IMR-90 (cell line): Measurements from ENCODE around the gene DRAXIN. TPM values are rescaled to one million over a fixed set of nuclear protein-coding genes. Genes with fewer than 3 reads are reported as not detected.

ENCODE experiments used
- ATAC-seq: fragments of 200-7000 bp; cut with Tn5 transposase; 2 replicates; pipeline ENCODE4 v1.9.1; 2020; ENCODE audit warnings: low read depth, mild to moderate bottlenecking, moderate library complexity
- BruUV-seq: library from RNA; stranded (reverse); fragments of 400-500 nt; replicated peaks from 2 replicates; lab custom pipeline; 2021; lab: Mats Ljungman, UMichigan
- CTCF ChIA-PET: fragments of 300-600 bp; formaldehyde crosslinking; extraction: SDS; loops from one replicate; lab custom pipeline; 2021; ENCODE audit warnings: antibody characterized with exemption; lab: Yijun Ruan, JAX
- POLR2A ChIA-PET: fragments of 300-600 bp; sonication (Branson Sonifier 250); formaldehyde crosslinking; loops from one replicate; lab custom pipeline; 2022; ENCODE audit warnings: antibody characterized with exemption; ENCODE audit not compliant: unreplicated experiment; lab: Charles Lee
- DNase-seq: peaks from one replicate; pipeline ENCODE4 v3.0.0; 2013
- H2AFZ ChIP-seq: replicated peaks from 2 replicates; pipeline ENCODE3; 2013; ENCODE audit warnings: low read length, mild to moderate bottlenecking; ENCODE audit not compliant: poor library complexity
- H2AK5ac ChIP-seq: 2 replicates; pipeline ENCODE4 v1.6.1; 2013; ENCODE audit warnings: low read depth, low read length, inconsistent platforms
- H2AK9ac ChIP-seq: replicated peaks from 2 replicates; pipeline ENCODE3; 2013; ENCODE audit warnings: mild to moderate bottlenecking, low read depth, low read length, moderate library complexity; ENCODE audit not compliant: poor library complexity
- H2BK120ac ChIP-seq: 2 replicates; pipeline ENCODE4 v1.6.1; 2013; ENCODE audit warnings: low read depth, low read length, inconsistent platforms
- H2BK15ac ChIP-seq: 3 replicates; pipeline ENCODE4 v1.6.1; 2013; ENCODE audit warnings: low read depth, low read length, inconsistent platforms
- H2BK20ac ChIP-seq: 2 replicates; pipeline ENCODE4 v1.6.1; 2013; ENCODE audit warnings: low read depth, mild to moderate bottlenecking, inconsistent platforms, low read length, moderate library complexity
- H2BK5ac ChIP-seq: 2 replicates; pipeline ENCODE4 v1.6.1; 2013; ENCODE audit warnings: mild to moderate bottlenecking, low read depth, low read length, inconsistent platforms; ENCODE audit not compliant: poor library complexity, severe bottlenecking
- H3K14ac ChIP-seq: replicated peaks from 2 replicates; pipeline ENCODE4 v1.6.1; 2013; ENCODE audit warnings: low read depth, low read length, inconsistent platforms
- H3K18ac ChIP-seq: 2 replicates; pipeline ENCODE4 v1.6.1; 2013; ENCODE audit warnings: low read depth, low read length, control low read depth
- H3K23ac ChIP-seq: 2 replicates; pipeline ENCODE4 v1.6.1; 2013; ENCODE audit warnings: low read depth, low read length, inconsistent platforms
- H3K27ac ChIP-seq: 2 replicates; pipeline ENCODE4 v1.5.1; 2013; ENCODE audit warnings: mild to moderate bottlenecking, control low read depth, low read length; ENCODE audit not compliant: insufficient read depth
- H3K27me3 ChIP-seq: 2 replicates; pipeline ENCODE4 v1.6.1; 2013; ENCODE audit warnings: low read length; ENCODE audit not compliant: control insufficient read depth, insufficient read depth
- H3K36me3 ChIP-seq: 2 replicates; pipeline ENCODE4 v1.6.1; 2013; ENCODE audit warnings: low read length, mixed read lengths; ENCODE audit not compliant: control insufficient read depth, insufficient read depth
- H3K4ac ChIP-seq: 2 replicates; pipeline ENCODE4 v1.6.1; 2013; ENCODE audit warnings: low read depth, low read length, inconsistent platforms
- H3K4me1 ChIP-seq: 2 replicates; pipeline ENCODE4 v1.6.1; 2013; ENCODE audit warnings: low read length, mixed read lengths; ENCODE audit not compliant: control insufficient read depth, insufficient read depth
- H3K4me2 ChIP-seq: 2 replicates; pipeline ENCODE4 v1.6.1; 2013; ENCODE audit warnings: low read depth, mild to moderate bottlenecking, control low read depth, low read length, moderate library complexity
- H3K4me3 ChIP-seq: 2 replicates; pipeline ENCODE4 v1.5.1; 2013; ENCODE audit warnings: low read depth, mild to moderate bottlenecking, control low read depth, low read length, moderate library complexity; ENCODE audit not compliant: insufficient read depth
- H3K56ac ChIP-seq: 2 replicates; pipeline ENCODE4 v1.6.1; 2013; ENCODE audit warnings: low read length, inconsistent platforms; ENCODE audit not compliant: insufficient read depth; ENCODE audit errors: extremely low read depth
- H3K79me1 ChIP-seq, 2 experiments: 2 replicates each; pipeline ENCODE4 v1.6.1; 2013; ENCODE audit warnings: low read length in 2 of 2, inconsistent platforms in 1 of 2, low read depth in 1 of 2
- H3K9ac ChIP-seq: 2 replicates; pipeline ENCODE4 v1.6.1; 2013; ENCODE audit warnings: low read depth, low read length, control low read depth
- H3K9me1 ChIP-seq: 2 replicates; pipeline ENCODE4 v1.6.1; 2013; ENCODE audit warnings: low read length, inconsistent platforms; ENCODE audit not compliant: insufficient read depth
- H3K9me3 ChIP-seq: 2 replicates; pipeline ENCODE4 v1.6.1; 2013; ENCODE audit warnings: low read length; ENCODE audit not compliant: control insufficient read depth, insufficient read depth
- H4K20me1 ChIP-seq: 2 replicates; pipeline ENCODE4 v1.6.1; 2013; ENCODE audit warnings: low read length, inconsistent platforms; ENCODE audit not compliant: insufficient read depth
- H4K5ac ChIP-seq: 2 replicates; pipeline ENCODE4 v1.6.1; 2013; ENCODE audit warnings: mild to moderate bottlenecking, low read depth, low read length, control low read depth
- H4K8ac ChIP-seq, 2 experiments: 2 replicates each; pipeline ENCODE4 v1.6.1; 2013; ENCODE audit warnings: low read depth in 2 of 2, low read length in 2 of 2, control low read depth in 1 of 2, inconsistent platforms in 1 of 2
- H4K91ac ChIP-seq: 2 replicates; pipeline ENCODE4 v1.6.1; 2013; ENCODE audit warnings: low read depth, low read length, inconsistent platforms; ENCODE audit not compliant: insufficient read depth
- BHLHE40 ChIP-seq: fragments of 150-350 bp; IDR thresholded peaks from 2 replicates; pipeline ENCODE4 v1.6.1; 2016; ENCODE audit warnings: mild to moderate bottlenecking, low read depth, low read length
- CEBPB ChIP-seq: IDR thresholded peaks from 2 replicates; pipeline ENCODE4 v1.6.1; 2012; ENCODE audit warnings: low read depth, low read length, improper control_type of control experiment
- CHD1 ChIP-seq: IDR thresholded peaks from 2 replicates; pipeline ENCODE4 v1.6.1; 2012; ENCODE audit warnings: low read depth, low read length, improper control_type of control experiment
- CTCF ChIP-seq: conservative IDR thresholded peaks from 2 replicates; pipeline ENCODE4 v1.5.1; 2012; ENCODE audit warnings: mild to moderate bottlenecking, low read depth, low read length, improper control_type of control experiment
- ELK1 ChIP-seq: fragments of 150-350 bp; IDR thresholded peaks from 2 replicates; pipeline ENCODE4 v1.6.1; 2016; ENCODE audit warnings: low read depth, mild to moderate bottlenecking, low read length, moderate library complexity, borderline replicate concordance
- FOS ChIP-seq: fragments of 150-350 bp; IDR thresholded peaks from 2 replicates; pipeline ENCODE4 v1.6.1; 2016; ENCODE audit warnings: low read depth, low read length
- MAFK ChIP-seq: IDR thresholded peaks from 2 replicates; pipeline ENCODE4 v1.6.1; 2012; ENCODE audit warnings: low read depth, low read length, improper control_type of control experiment
- MAZ ChIP-seq: IDR thresholded peaks from 2 replicates; pipeline ENCODE4 v1.6.1; 2012; ENCODE audit warnings: low read depth, mild to moderate bottlenecking, low read length, improper control_type of control experiment, moderate library complexity, borderline replicate concordance
- MXI1 ChIP-seq: IDR thresholded peaks from 2 replicates; pipeline ENCODE4 v1.6.1; 2012; ENCODE audit warnings: low read depth, mild to moderate bottlenecking, low read length, moderate library complexity, borderline replicate concordance
- NFE2L2 ChIP-seq: fragments of 150-350 bp; IDR thresholded peaks from 2 replicates; pipeline ENCODE4 v1.6.1; 2016; ENCODE audit warnings: low read depth, mild to moderate bottlenecking, low read length
- POLR2A ChIP-seq: IDR thresholded peaks from 2 replicates; pipeline ENCODE4 v1.6.1; 2012; ENCODE audit warnings: mild to moderate bottlenecking, low read depth, low read length
- RAD21 ChIP-seq: IDR thresholded peaks from 2 replicates; pipeline ENCODE4 v1.6.1; 2012; ENCODE audit warnings: low read length, improper control_type of control experiment
- RCOR1 ChIP-seq: IDR thresholded peaks from 2 replicates; pipeline ENCODE4 v1.6.1; 2012; ENCODE audit warnings: mild to moderate bottlenecking, low read length, improper control_type of control experiment; ENCODE audit not compliant: insufficient replicate concordance
- RFX5 ChIP-seq: IDR thresholded peaks from 2 replicates; pipeline ENCODE4 v1.8.0; 2012; ENCODE audit warnings: low read depth, mild to moderate bottlenecking, low read length, moderate library complexity
- SMC3 ChIP-seq: fragments of 150-350 bp; IDR thresholded peaks from 2 replicates; pipeline ENCODE4 v1.6.1; 2016; ENCODE audit warnings: low read depth, mild to moderate bottlenecking, antibody characterized with exemption, low read length, moderate library complexity
- USF2 ChIP-seq: fragments of 150-350 bp; IDR thresholded peaks from 2 replicates; pipeline ENCODE4 v1.6.1; 2017; ENCODE audit warnings: mild to moderate bottlenecking, antibody characterized with exemption, low read length, low read depth
- WGBS, 2 experiments: methylation state at CpG; one replicate each; pipeline versions ENCODE4 v1.1.5 to v1.1.7; 2013; ENCODE audit warnings: missing lambda C conversion rate in 2 of 2; ENCODE audit not compliant: insufficient read length in 1 of 2; ENCODE audit errors: extremely low coverage in 2 of 2; 5-methylcytosine and 5-hydroxymethylcytosine counted together
- dilution Hi-C: fragments of 300-500 bp; cut with HindIII; formaldehyde crosslinking; loops from one replicate; pipeline ENCODE4 v1.14.3; 2018; ENCODE audit warnings: low sequenced_read_pairs; ENCODE audit not compliant: unreplicated experiment
- in situ Hi-C: fragments of 300-500 bp; cut with MboI; formaldehyde crosslinking; loops from 3 replicates; pipeline ENCODE4 v1.14.3; 2019; ENCODE audit warnings: low sequenced_read_pairs, inconsistent platforms, mixed read lengths
- intact Hi-C: fragments of 100-400 bp; cut with micrococcal nuclease; formaldehyde crosslinking; loops from 2 replicates; pipeline ENCODE4 v1.10.0; 2022
- polyA plus RNA-seq, 3 experiments: library from polyadenylated mRNA; depleted of rRNA; stranded (reverse); fragments of >200 nt; gene quantifications; 2 replicates each; pipeline ENCODE4 v1.2.3, GENCODE V29; 2012; ENCODE audit warnings: low replicate concordance in 1 of 3
- total RNA-seq: library from RNA; depleted of rRNA; stranded (reverse); fragments of >200 nt; gene quantifications from 2 replicates; pipeline ENCODE4 v1.2.3, GENCODE V29; 2012

The DRAXIN gene
- total and polyA plus RNA-seq, 2 of the 4 experiments (the other 2 are of a cell fraction) = under 0.01 to 0.02 TPM

GRCh38 chr1:11751087-11751486, 59.6 kb downstream of the DRAXIN start:
- H3K23ac ChIP-seq = no peak overlapping the region
- dilution Hi-C loops (no loop called here), in situ Hi-C loops (no loop called here), intact Hi-C loops (no loop called here)
- no peak overlapping the region for H3K4ac ChIP-seq
- H3K4me2 ChIP-seq = no peak overlapping the region
- H3K9me1 ChIP-seq = no peaks in the 10 kb centered on the region
- peaks cover 21% of the 10 kb centered on the region for H3K36me3 ChIP-seq
- no peak overlapping the region for H3K9ac ChIP-seq
- no peak overlapping the region for H2BK120ac ChIP-seq
- H4K20me1 ChIP-seq = no peaks in the 10 kb centered on the region
- H2BK20ac ChIP-seq = no peak overlapping the region
- no peak overlapping the region for H4K91ac ChIP-seq
- CTCF ChIA-PET = no interaction called here
- H3K14ac ChIP-seq = no peak overlapping the region
- 90% methylated on average over 4 of the region's 9 CpGs; no CpG with 5 or more reads in 1 of the 2 experiments for WGBS, 2 experiments
- no peaks in the 10 kb centered on the region for H3K9me3 ChIP-seq
- no peak overlapping the region for H2BK5ac ChIP-seq
- no peak for TF ChIP-seq BHLHE40
- TF ChIP-seq NFE2L2 = no peak
- no peak for TF ChIP-seq ELK1
- no peak for TF ChIP-seq CTCF
- TF ChIP-seq CHD1 = no peak
- TF ChIP-seq RCOR1 = no peak
- no peak for TF ChIP-seq USF2
- TF ChIP-seq RAD21 = no peak
- TF ChIP-seq CEBPB = no peak
- TF ChIP-seq SMC3 = no peak
- TF ChIP-seq FOS = no peak
- TF ChIP-seq POLR2A = no peak
- no peak for TF ChIP-seq MAZ
- TF ChIP-seq MXI1 = no peak
- TF ChIP-seq RFX5 = no peak
- TF ChIP-seq MAFK = no peak
- H4K5ac ChIP-seq = no peak overlapping the region
- H2BK15ac ChIP-seq = no peak overlapping the region
- H4K8ac ChIP-seq = no peak overlapping the region
- no peak overlapping the region for H3K18ac ChIP-seq
- no peak overlapping the region for H2AFZ ChIP-seq
- H2AK9ac ChIP-seq = no peak overlapping the region
- H3K79me1 ChIP-seq = no peaks in the 10 kb centered on the region
- POLR2A ChIA-PET = no interaction called here
- H3K4me3 ChIP-seq = no peak overlapping the region
- H3K27ac ChIP-seq = no peak overlapping the region
- 0 out of 2 replicates have a peak, but pooled peaks cover 3% of the 10 kb centered on the region for H3K27me3 ChIP-seq
- no peak overlapping the region for H3K56ac ChIP-seq
- ATAC-seq (no peak), DNase-seq (no peak)
- no peak overlapping the region for H2AK5ac ChIP-seq
- BruUV-seq = no TSS peak
- H3K4me1 ChIP-seq = no peaks in the 10 kb centered on the region
